RKO (cell line): ENCODE measurements around the gene MAZ.

Source experiments
- DNase-seq: peaks from one replicate; pipeline ENCODE4 v3.0.0-alpha.2; 2016; ENCODE audit warnings: low spot score

Gene MAZ

DNA sequence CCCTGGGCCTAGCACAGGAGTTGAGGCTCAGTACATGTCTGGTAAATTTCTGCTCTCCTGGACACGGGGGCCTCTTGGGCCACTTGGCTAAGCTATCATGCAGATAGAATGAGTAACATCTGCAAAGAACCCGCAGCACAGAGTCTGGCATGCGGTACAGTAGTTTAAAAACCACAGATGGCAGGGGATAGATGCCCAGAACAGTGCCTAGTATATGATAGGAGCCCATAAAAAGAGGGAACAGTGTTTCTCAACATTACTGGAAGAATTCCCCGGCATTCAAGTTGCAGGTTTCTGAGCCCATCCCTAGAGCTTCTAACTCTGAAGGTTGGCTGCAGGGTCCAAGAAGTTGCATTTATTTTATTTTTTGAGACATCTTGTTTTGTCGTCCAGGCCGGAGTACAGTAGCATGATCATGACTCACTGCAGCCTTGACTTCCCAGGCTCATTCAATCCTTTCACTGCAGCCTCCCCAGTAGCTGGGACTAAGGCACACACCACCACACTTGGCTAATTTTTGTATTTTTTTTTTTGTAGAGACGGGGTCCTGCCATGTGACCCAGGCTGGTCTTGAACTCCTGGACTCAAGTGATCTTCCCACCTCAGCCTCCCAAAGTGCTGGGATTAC, 50.9 kb downstream of the MAZ start:
- DNase-seq: no peak

DNA sequence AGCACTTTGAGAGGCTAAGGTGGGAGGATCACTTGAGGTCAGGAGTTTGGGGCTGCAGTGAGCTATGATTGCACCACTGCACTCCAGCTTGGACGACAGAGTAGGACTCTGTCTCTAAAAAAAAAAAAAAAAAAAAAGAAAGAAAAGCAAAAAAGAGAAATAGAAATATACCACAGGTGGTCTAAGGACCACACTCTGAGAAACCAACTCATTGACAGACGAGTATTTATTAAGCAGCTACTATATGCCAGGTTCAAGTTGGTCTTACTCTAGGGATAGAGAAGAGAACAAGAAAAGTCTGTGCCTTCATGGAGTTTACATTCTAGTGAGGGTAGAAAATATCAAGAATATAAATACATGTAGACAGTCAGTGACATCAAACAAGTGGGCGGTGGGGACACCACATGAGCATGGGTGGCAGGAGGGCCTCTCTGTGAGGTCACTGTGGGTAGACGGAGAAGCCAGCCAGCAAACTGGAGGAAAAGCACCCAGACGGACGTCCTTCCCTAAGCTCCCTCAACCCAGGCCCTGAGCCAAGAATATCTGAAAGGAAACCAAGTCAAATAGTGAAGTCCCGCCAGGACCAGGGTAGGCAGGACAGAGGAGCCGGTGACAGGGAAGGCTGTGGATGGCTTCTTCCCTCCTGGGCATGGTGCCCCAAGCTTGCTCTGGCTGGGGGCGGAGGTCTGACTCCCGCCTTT, 52.0 kb downstream of the MAZ start:
- no peak for DNase-seq

DNA sequence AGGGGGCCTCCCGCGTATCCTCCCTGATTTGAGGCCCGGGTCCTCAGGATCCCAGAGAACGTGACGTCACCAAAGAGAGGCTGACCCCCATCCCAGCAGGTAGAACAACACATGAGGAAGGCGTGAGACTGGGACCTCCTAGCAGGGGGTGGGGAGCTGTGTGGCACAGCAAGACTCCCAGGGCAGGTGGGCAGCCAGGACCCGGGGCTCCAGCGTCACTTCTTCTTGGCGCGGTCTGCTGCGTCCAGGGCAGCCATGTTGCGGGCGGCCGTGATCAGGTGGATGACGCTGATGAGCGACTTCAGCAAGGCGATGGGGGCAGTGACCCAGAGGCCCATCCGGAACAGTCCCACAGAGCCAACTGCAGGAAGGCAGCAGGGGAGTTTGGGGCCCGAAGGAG, 52.6 kb downstream of the MAZ start:
- DNase-seq: no peak

DNA sequence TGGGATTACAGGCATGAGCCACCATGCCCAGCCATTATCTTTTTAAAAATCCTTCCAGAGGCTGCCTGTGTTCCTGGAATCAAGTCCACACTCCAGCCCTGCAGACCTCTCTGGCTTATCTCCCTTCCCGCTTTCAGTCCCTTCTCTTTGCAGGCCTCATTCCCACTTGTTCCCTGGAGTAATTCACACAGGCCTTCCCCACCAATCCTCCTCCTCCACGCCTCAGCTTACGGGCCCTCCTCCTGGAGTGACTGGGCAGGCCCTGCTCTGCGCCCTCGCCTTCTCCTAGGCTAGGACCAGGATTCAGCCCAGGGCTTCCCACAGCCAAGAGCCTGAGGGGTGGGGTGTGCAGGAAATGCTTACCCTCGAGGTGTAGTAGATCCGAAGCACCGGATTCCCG, 53.9 kb downstream of the MAZ start:
- DNase-seq: no peak
